GM12878 (cell line): ENCODE measurements around the gene GRK5. TPM values are rescaled to one million over a fixed set of nuclear protein-coding genes. Genes with fewer than 3 reads are reported as not detected.

Experiments
- CHD4 ChIP-seq: fragments of 200-600 bp; sonication (generic); IDR thresholded peaks from 2 replicates; pipeline ENCODE4 v1.6.1; 2016; ENCODE audit warnings: mild to moderate bottlenecking
- RUNX3 ChIP-seq: IDR thresholded peaks from 2 replicates; pipeline ENCODE4 v1.6.1; 2012; ENCODE audit warnings: low read length, inconsistent platforms
- TBL1XR1 ChIP-seq: IDR thresholded peaks from 2 replicates; pipeline ENCODE4 v1.6.1; 2012; ENCODE audit warnings: low read depth, low read length, improper control_type of control experiment
- polyA plus RNA-seq, 11 experiments: library from polyadenylated mRNA; depleted of rRNA in 4 of 11; unstranded in 6 of 11; stranded (reverse) in 5 of 11; fragments of >200 nt; fragmentation: Nextera tagmentation in 4 of 11; fragmentation: Illumina TruSeq in 1 of 11; extraction: Ambion mirVana in 4 of 11; extraction: Trizol in 1 of 11; gene quantifications; 1 replicate in 1 of 11; 2 replicates in 10 of 11; pipeline versions ENCODE4 v1.2.1 to v1.2.3, GENCODE V29; 2011 to 2016; ENCODE audit warnings: inconsistent platforms in 2 of 11, missing spikeins in 2 of 11, low read depth in 1 of 11
- total RNA-seq, 4 experiments: library from RNA; depleted of rRNA in 3 of 4; stranded (reverse); fragments of >200 nt in 3 of 4; fragmentation: Illumina TruSeq in 1 of 4; extraction: Trizol in 1 of 4; gene quantifications; 2 replicates each; pipeline versions ENCODE4 v1.2.1 to v1.2.3, GENCODE V29; 2013 to 2021
- TF ChIP-seq, protein P1 (sequence below): fragments of 450-650 bp; IDR thresholded peaks from 2 replicates; pipeline ENCODE4 v1.6.1; 2017; ENCODE audit warnings: mild to moderate bottlenecking, moderate library complexity
- TF ChIP-seq, protein P2 (sequence below): fragments of 450-650 bp; IDR thresholded peaks from 2 replicates; pipeline ENCODE4 v1.6.1; 2014; ENCODE audit warnings: mild to moderate bottlenecking
- TF ChIP-seq, protein P3 (sequence below): fragments of 450-650 bp; formaldehyde crosslinking; IDR thresholded peaks from 2 replicates; pipeline ENCODE4 v1.4.0; 2020; ENCODE audit warnings: mild to moderate bottlenecking, moderate library complexity
- TF ChIP-seq, protein P4 (sequence below): IDR thresholded peaks from 2 replicates; pipeline ENCODE4 v1.6.1; 2011; ENCODE audit warnings: low read depth, low read length, improper control_type of control experiment, borderline replicate concordance

The GRK5 gene
- total and polyA plus RNA-seq, 10 of the 15 experiments (the other 5 are each of a cell fraction or from before 2014, with no cell fraction given) = 0.11 to 22.1 (median 10.0) TPM

DNA sequence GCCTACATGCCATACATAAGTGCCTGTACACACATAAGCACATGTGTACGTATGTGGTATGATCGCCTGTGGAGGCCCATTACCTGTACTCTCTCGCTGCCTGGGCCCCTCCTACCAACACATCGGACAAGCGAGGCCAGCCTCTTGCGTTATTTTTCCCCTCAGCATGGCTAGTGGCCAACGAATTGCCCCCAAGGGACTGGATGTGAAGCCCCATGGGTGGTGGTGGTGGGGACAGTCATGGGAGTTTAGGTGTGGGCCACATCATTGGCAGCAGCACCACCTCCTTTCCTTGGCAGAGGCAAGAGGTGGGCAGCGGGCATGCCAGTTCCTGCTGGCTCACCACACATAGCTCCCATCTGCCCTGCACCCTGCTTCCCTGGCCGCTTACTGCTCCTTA is 10.0 kb downstream of the GRK5 start (continued):
- TF ChIP-seq, protein P1, sequence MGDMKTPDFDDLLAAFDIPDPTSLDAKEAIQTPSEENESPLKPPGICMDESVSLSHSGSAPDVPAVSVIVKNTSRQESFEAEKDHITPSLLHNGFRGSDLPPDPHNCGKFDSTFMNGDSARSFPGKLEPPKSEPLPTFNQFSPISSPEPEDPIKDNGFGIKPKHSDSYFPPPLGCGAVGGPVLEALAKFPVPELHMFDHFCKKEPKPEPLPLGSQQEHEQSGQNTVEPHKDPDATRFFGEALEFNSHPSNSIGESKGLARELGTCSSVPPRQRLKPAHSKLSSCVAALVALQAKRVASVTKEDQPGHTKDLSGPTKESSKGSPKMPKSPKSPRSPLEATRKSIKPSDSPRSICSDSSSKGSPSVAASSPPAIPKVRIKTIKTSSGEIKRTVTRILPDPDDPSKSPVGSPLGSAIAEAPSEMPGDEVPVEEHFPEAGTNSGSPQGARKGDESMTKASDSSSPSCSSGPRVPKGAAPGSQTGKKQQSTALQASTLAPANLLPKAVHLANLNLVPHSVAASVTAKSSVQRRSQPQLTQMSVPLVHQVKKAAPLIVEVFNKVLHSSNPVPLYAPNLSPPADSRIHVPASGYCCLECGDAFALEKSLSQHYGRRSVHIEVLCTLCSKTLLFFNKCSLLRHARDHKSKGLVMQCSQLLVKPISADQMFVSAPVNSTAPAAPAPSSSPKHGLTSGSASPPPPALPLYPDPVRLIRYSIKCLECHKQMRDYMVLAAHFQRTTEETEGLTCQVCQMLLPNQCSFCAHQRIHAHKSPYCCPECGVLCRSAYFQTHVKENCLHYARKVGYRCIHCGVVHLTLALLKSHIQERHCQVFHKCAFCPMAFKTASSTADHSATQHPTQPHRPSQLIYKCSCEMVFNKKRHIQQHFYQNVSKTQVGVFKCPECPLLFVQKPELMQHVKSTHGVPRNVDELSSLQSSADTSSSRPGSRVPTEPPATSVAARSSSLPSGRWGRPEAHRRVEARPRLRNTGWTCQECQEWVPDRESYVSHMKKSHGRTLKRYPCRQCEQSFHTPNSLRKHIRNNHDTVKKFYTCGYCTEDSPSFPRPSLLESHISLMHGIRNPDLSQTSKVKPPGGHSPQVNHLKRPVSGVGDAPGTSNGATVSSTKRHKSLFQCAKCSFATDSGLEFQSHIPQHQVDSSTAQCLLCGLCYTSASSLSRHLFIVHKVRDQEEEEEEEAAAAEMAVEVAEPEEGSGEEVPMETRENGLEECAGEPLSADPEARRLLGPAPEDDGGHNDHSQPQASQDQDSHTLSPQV = no peak
- no peak for TF ChIP-seq TBL1XR1
- no peak for TF ChIP-seq CHD4
- TF ChIP-seq RUNX3 = no peak
- TF ChIP-seq, protein P2, sequence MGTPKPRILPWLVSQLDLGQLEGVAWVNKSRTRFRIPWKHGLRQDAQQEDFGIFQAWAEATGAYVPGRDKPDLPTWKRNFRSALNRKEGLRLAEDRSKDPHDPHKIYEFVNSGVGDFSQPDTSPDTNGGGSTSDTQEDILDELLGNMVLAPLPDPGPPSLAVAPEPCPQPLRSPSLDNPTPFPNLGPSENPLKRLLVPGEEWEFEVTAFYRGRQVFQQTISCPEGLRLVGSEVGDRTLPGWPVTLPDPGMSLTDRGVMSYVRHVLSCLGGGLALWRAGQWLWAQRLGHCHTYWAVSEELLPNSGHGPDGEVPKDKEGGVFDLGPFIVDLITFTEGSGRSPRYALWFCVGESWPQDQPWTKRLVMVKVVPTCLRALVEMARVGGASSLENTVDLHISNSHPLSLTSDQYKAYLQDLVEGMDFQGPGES = no peak
- TF ChIP-seq, protein P3, sequence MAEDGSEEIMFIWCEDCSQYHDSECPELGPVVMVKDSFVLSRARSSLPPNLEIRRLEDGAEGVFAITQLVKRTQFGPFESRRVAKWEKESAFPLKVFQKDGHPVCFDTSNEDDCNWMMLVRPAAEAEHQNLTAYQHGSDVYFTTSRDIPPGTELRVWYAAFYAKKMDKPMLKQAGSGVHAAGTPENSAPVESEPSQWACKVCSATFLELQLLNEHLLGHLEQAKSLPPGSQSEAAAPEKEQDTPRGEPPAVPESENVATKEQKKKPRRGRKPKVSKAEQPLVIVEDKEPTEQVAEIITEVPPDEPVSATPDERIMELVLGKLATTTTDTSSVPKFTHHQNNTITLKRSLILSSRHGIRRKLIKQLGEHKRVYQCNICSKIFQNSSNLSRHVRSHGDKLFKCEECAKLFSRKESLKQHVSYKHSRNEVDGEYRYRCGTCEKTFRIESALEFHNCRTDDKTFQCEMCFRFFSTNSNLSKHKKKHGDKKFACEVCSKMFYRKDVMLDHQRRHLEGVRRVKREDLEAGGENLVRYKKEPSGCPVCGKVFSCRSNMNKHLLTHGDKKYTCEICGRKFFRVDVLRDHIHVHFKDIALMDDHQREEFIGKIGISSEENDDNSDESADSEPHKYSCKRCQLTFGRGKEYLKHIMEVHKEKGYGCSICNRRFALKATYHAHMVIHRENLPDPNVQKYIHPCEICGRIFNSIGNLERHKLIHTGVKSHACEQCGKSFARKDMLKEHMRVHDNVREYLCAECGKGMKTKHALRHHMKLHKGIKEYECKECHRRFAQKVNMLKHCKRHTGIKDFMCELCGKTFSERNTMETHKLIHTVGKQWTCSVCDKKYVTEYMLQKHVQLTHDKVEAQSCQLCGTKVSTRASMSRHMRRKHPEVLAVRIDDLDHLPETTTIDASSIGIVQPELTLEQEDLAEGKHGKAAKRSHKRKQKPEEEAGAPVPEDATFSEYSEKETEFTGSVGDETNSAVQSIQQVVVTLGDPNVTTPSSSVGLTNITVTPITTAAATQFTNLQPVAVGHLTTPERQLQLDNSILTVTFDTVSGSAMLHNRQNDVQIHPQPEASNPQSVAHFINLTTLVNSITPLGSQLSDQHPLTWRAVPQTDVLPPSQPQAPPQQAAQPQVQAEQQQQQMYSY = no peak
- TF ChIP-seq, protein P4, sequence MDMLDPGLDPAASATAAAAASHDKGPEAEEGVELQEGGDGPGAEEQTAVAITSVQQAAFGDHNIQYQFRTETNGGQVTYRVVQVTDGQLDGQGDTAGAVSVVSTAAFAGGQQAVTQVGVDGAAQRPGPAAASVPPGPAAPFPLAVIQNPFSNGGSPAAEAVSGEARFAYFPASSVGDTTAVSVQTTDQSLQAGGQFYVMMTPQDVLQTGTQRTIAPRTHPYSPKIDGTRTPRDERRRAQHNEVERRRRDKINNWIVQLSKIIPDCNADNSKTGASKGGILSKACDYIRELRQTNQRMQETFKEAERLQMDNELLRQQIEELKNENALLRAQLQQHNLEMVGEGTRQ = no peak
